MM.1S (cell line): Measurements from ENCODE around the gene TERB1.

Experiments
- DNase-seq: peaks from one replicate; pipeline ENCODE4 v3.0.0-alpha.2; 2015
- H2AFZ ChIP-seq: fragments of 300-600 bp; sonication (generic); 2 replicates; pipeline ENCODE4 v1.6.0; 2016; ENCODE audit warnings: antibody characterized with exemption, low read length
- H3F3A ChIP-seq: fragments of 300-600 bp; sonication (generic); 2 replicates; pipeline ENCODE4 v1.6.1; 2016; ENCODE audit warnings: mild to moderate bottlenecking, antibody characterized with exemption, low read length, moderate library complexity, mixed read lengths; ENCODE audit not compliant: insufficient read depth
- H3K27ac ChIP-seq: fragments of 300-600 bp; sonication (generic); 2 replicates; pipeline ENCODE4 v1.5.1; 2016; ENCODE audit warnings: mild to moderate bottlenecking, low read length
- H3K27me3 ChIP-seq: fragments of 300-600 bp; sonication (generic); replicated peaks from 2 replicates; pipeline ENCODE4 v1.6.0; 2016; ENCODE audit warnings: low read length; ENCODE audit not compliant: insufficient read depth
- H3K36me3 ChIP-seq: fragments of 300-600 bp; sonication (generic); replicated peaks from 2 replicates; pipeline ENCODE4 v1.6.1; 2016; ENCODE audit warnings: mild to moderate bottlenecking, low read length, mixed read lengths; ENCODE audit not compliant: insufficient read depth
- H3K4me1 ChIP-seq: fragments of 300-600 bp; sonication (generic); 2 replicates; pipeline ENCODE4 v1.6.1; 2016; ENCODE audit warnings: low read length, mixed read lengths
- H3K4me2 ChIP-seq: fragments of 300-600 bp; sonication (generic); 2 replicates; pipeline ENCODE4 v1.6.0; 2016; ENCODE audit warnings: low read depth, low read length
- H3K4me3 ChIP-seq: fragments of 300-600 bp; sonication (generic); 2 replicates; pipeline ENCODE4 v1.5.1; 2016; ENCODE audit warnings: low read length, mixed read lengths
- H3K79me2 ChIP-seq: fragments of 300-600 bp; sonication (generic); 2 replicates; pipeline ENCODE4 v1.6.1; 2016; ENCODE audit warnings: mixed run types, low read length, mixed read lengths
- H3K9ac ChIP-seq: fragments of 300-600 bp; sonication (generic); 2 replicates; pipeline ENCODE4 v1.6.1; 2016; ENCODE audit warnings: low read length, mixed read lengths
- H3K9me2 ChIP-seq: fragments of 300-600 bp; sonication (generic); replicated peaks from 2 replicates; pipeline ENCODE4 v1.6.1; 2016; ENCODE audit warnings: mild to moderate bottlenecking, low read length, mixed read lengths; ENCODE audit not compliant: insufficient read depth
- H3K9me3 ChIP-seq: fragments of 300-600 bp; sonication (generic); replicated peaks from 2 replicates; pipeline ENCODE4 v1.6.1; 2016; ENCODE audit warnings: mild to moderate bottlenecking, low read length, mixed read lengths; ENCODE audit not compliant: insufficient read depth
- H4K20me1 ChIP-seq: fragments of 300-600 bp; sonication (generic); 2 replicates; pipeline ENCODE4 v1.6.1; 2016; ENCODE audit warnings: mild to moderate bottlenecking, low read length, moderate library complexity, mixed read lengths; ENCODE audit not compliant: insufficient read depth
- EZH2 ChIP-seq: fragments of 300-600 bp; sonication (generic); optimal IDR thresholded peaks from 2 replicates; pipeline ENCODE3; 2017; ENCODE audit warnings: low read depth, mild to moderate bottlenecking, antibody characterized with exemption, low read length, mixed read lengths
- EZH2phosphoT487 ChIP-seq: fragments of 300-600 bp; sonication (generic); IDR thresholded peaks from 2 replicates; pipeline ENCODE4 v1.6.1; 2018; ENCODE audit warnings: antibody characterized with exemption, low read length
- TF ChIP-seq, protein P1 (sequence below): fragments of 300-600 bp; sonication (generic); IDR thresholded peaks from 2 replicates; pipeline ENCODE4 v1.5.1; 2016; ENCODE audit warnings: antibody characterized with exemption, low read length, mixed read lengths

The TERB1 gene

DNA sequence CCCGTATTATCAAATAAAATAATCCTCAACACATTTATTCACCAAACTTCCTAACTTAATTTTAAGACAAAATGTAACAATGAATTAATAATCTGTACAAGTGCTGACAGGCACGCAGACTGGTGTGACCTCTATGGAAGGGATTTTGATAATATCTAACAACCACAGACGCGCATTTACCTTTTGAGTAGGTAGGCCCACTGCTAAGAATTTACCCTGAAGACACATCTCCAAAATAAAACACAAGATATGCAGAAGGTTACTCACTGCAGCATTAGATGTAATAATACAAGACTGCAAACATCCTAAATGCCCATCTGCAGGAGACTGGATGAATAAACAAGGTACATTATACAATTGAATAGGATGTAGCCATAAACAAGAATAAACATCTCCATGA, 82.1 kb downstream of the TERB1 start:
- H2AFZ ChIP-seq = no peak overlapping the region
- no peaks in the 10 kb centered on the region for H3K36me3 ChIP-seq
- no peak for TF ChIP-seq EZH2phosphoT487
- TF ChIP-seq, protein P1, sequence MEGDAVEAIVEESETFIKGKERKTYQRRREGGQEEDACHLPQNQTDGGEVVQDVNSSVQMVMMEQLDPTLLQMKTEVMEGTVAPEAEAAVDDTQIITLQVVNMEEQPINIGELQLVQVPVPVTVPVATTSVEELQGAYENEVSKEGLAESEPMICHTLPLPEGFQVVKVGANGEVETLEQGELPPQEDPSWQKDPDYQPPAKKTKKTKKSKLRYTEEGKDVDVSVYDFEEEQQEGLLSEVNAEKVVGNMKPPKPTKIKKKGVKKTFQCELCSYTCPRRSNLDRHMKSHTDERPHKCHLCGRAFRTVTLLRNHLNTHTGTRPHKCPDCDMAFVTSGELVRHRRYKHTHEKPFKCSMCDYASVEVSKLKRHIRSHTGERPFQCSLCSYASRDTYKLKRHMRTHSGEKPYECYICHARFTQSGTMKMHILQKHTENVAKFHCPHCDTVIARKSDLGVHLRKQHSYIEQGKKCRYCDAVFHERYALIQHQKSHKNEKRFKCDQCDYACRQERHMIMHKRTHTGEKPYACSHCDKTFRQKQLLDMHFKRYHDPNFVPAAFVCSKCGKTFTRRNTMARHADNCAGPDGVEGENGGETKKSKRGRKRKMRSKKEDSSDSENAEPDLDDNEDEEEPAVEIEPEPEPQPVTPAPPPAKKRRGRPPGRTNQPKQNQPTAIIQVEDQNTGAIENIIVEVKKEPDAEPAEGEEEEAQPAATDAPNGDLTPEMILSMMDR = no peak
- TF ChIP-seq EZH2 = no peak
- H3K27ac ChIP-seq = no peak overlapping the region
- no peaks in the 10 kb centered on the region for H3K4me1 ChIP-seq
- no peak overlapping the region for H3K4me3 ChIP-seq
- no peaks in the 10 kb centered on the region for H3F3A ChIP-seq
- no peaks in the 10 kb centered on the region for H3K79me2 ChIP-seq
- H3K9me3 ChIP-seq = no peaks in the 10 kb centered on the region
- H3K9ac ChIP-seq = no peak overlapping the region
- no peaks in the 10 kb centered on the region for H4K20me1 ChIP-seq
- no peaks in the 10 kb centered on the region for H3K27me3 ChIP-seq
- DNase-seq = no peak
- no peak overlapping the region for H3K4me2 ChIP-seq
- H3K9me2 ChIP-seq = no peaks in the 10 kb centered on the region

- Histone ChIP-seq H3K9ac (no peak overlapping the region), H2AFZ (no peak overlapping the region), H3F3A (no peaks in the 10 kb centered on the region), H4K20me1 (no peaks in the 10 kb centered on the region), H3K36me3 (no peaks in the 10 kb centered on the region), H3K4me3 (no peak overlapping the region), H3K4me1 (no peaks in the 10 kb centered on the region), H3K27ac (no peak overlapping the region), H3K9me2 (no peaks in the 10 kb centered on the region), H3K27me3 (no peaks in the 10 kb centered on the region), H3K4me2 (no peak overlapping the region), H3K9me3 (no peaks in the 10 kb centered on the region), H3K79me2 (no peaks in the 10 kb centered on the region)
- TF ChIP-seq EZH2 (no peak), EZH2phosphoT487 (no peak)
- TF ChIP-seq, protein P1 = no peak
- DNase-seq = no peak
Observed at GRCh38 chr16:66717776-66718175, 83.6 kb downstream of the TERB1 start.

DNA sequence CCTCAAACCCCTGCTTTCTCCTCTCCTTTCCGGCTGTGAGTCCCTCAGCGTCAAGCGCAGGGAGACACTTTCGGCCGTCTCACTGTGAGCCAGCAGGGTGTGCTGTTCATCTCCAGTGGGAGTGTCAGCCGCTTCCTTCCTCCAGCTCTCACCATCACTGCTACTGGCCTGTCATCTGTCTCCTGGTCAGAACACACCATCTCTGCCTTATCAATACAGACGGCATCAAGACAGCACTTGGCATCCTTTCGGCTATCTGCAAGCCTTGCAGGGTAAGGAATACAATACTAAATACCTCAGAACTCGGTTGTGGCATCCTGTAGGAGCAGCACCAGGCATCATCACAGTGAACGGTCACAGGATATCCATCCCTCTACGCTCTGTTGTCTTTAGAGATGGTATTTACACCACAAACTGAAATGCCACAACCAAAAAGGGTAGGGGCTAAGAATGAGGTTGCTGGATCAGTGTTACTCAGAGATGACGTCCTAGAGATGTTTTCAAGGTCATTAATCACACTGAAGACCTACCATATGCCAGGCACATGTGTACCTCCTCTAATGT, 84.2 kb downstream of the TERB1 start:
- H3K4me3 ChIP-seq = no peak overlapping the region
- H4K20me1 ChIP-seq = no peaks in the 10 kb centered on the region
- TF ChIP-seq EZH2 = no peak
- TF ChIP-seq, protein P1 = peak; percentile 6; the same call in 1 of the 2 replicates
- H3K9me2 ChIP-seq = no peaks in the 10 kb centered on the region
- no peaks in the 10 kb centered on the region for H3K36me3 ChIP-seq
- no peak for DNase-seq
- H3K79me2 ChIP-seq = no peaks in the 10 kb centered on the region
- no peaks in the 10 kb centered on the region for H3K27me3 ChIP-seq
- no peak overlapping the region for H2AFZ ChIP-seq
- H3K4me2 ChIP-seq = no peak overlapping the region
- H3K27ac ChIP-seq = no peak overlapping the region
- no peaks in the 10 kb centered on the region for H3K9me3 ChIP-seq
- no peaks in the 10 kb centered on the region for H3K4me1 ChIP-seq
- no peak overlapping the region for H3K9ac ChIP-seq
- H3F3A ChIP-seq = no peaks in the 10 kb centered on the region
